ENCODE data around the gene TMEM140.
"Not testable (repeated sequence)": the region's sequence is repeated elsewhere in the genome, so short reads cannot be mapped to it uniquely, and the experiment has no call there.

The TMEM140 gene

DNA sequence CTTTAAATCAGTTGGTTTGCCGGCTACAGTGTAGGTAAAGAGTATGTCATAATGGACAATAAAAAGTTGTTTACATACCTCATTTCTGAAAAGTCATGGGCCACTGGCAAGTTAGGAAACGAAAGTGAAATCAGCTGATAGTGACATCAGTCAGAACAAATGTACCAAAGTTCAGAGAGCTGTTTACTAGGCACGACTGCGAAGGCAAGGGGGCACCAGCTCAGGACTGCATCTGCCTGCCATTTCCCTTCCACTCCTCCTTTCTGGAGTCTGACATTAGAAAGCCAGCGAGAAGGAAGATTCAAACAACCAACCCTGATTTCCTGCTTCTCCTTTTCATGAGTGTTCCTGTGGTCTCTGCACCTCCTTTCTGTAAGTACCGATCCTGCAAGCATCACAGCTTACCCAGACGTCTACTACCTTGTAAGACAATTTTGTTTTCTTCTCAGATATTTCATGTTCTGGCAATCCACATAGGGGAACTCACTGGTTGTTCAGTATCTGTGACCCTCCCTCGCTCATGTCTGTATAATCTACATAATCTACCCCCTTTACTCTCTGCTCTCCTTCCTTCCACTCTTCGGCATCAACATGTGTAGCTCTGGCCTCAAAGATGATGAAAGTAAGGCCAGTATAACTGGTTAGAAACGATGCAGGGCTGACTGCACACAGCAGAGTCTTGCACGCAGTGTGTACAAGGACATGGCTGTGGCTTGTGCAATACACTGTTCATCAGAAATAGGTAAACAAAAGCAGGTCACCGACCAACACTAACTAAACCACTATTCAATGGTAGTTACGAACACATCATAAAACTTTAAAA is at the start of gene TMEM140:
Gene TMEM140 (plus strand): TSS at position 174 of the 823 bp plus-strand sequence. CDS start 16,370 bp downstream, outside the sequence.
- DNase-seq (ENCODE audit: low spot score), result peak; percentile 78

GRCh38 chr7:135098391-135098790 is 49.5 kb upstream of the TMEM140 start:
- DNase-seq (ENCODE audit: low spot score), result no peak

DNA sequence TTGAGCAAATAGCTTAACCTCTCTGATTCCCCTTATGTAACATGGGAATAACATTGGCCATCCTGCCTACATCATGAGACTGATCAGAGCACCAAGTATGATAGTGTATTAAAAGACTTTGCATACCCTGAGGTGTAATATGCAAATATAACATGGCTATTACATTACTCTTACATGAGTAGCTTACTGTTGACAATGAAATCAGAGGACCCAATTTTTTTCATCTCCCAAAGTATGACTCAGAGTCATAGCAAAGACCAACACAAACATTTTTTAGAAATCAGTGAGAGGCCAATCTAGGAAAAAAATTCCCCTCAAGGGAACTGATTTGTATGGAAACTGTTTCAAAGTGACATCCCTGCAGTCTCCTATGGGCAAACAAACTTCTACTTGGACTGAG is 47.0 kb upstream of the TMEM140 start:
- no peak for DNase-seq (ENCODE audit: low spot score)

DNA sequence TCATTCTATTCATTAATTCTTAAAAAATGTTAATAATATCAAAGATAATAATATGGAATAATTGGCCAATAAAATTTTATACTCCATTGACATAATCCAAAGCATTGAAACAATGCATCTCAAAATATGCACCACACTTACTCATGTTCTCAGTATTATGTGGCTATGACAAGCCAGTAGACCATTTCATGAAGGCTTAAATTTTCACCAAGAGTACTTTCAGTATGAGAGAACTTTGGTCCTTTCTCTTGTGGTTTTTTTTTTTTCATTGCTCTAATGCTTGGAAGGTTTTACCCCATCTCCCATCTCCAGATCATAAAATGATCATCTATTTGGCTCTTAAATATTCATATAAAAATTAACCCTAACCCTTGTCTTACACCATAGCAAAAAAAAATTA is 45.5 kb upstream of the TMEM140 start:
- no peak for DNase-seq (ENCODE audit: low spot score)

DNA sequence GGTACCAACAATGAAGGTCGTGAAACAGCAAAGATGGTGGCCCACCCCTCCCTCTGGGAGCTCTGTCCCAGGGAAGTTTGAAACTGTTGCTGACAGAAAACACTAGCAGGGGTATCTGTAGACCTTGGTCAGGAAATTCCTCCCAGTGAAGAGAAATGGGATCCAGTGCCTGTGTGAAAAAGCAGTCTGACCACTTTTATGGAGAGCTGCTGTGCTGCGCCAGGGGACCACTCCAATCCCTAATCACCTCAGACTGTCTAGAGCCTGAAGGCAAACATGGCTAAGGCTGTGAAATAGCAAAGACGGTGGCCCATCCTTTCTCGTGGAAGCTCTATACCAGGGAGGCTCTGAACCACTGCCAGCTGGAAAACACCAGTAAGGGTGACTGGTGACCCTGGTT is 38.3 kb upstream of the TMEM140 start:
- DNase-seq (ENCODE audit: low spot score), result no peak

GRCh38 chr7:135109976-135110375 is 37.9 kb upstream of the TMEM140 start:
- DNase-seq (ENCODE audit: low spot score), result no peak

- no peak for DNase-seq (ENCODE audit: low spot score)
Observed at GRCh38 chr7:135111379-135111778, 36.5 kb upstream of the TMEM140 start.

DNA sequence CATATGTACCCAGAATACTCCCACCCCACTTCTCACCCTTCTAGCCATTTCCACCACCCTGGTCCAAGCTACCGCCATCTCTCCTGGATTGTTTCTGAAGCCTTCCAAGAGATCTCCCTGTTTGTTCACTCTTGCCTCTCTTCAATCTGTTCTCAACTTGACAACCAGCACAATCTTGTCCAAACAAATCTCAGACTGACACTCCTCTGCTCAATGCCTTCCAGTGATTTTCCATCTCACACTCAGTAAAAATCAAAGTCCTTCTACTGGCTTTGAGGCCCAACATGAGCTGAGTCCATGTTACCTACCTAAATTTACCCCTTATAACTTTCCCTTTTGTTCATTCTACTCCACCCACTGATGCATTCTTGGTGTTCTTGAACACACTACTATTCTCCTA is 33.2 kb upstream of the TMEM140 start:
- DNase-seq (ENCODE audit: low spot score), result no peak

- DNase-seq (ENCODE audit: low spot score), result no peak
Observed at GRCh38 chr7:135117096-135117495, 30.8 kb upstream of the TMEM140 start.

DNA sequence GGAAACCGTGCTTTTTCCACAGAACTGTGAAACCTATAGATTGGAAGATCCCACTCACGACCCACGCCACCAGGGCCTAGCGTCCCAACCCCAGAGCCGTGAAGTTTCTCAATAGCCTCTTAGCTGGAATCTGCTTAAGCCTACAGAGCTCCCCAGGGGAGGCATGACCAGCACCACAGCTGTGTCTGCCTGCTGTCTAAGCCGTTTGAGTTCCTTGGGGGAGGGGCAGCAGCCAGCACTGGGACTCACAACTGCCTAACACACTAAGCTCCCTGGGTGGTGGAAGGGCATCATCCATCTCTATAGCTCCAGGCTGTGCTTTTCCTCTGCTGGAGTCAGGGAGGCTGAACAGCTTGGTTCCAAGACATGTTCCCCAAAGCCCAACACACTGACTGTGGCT is 26.0 kb upstream of the TMEM140 start:
- no peak for DNase-seq (ENCODE audit: low spot score)

- DNase-seq (ENCODE audit: low spot score), result not testable (repeated sequence)
Observed at GRCh38 chr7:135124631-135125030, 23.2 kb upstream of the TMEM140 start.

- DNase-seq (ENCODE audit: low spot score), result no peak
Observed at GRCh38 chr7:135128931-135129330, 18.9 kb upstream of the TMEM140 start.

DNA sequence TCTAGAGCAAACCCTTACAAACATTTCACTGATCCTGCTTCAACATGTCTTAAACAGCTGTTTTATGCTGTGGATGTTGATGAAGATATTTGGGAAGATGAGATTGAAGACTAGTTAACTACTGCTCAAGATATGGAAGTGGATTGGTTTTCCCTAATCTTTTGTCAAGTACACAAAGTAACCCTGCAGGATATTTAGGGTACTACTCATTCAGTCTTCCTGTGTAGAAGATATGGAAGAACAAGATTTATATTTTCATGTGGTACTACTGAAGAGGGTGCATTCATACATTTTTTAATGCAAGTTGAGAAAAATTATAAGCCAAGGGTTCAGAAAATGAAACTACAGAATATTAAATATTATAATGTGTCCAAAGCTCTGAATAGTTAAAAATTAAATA is 18.3 kb upstream of the TMEM140 start:
- no peak for DNase-seq (ENCODE audit: low spot score)

- no peak for DNase-seq (ENCODE audit: low spot score)
Observed at GRCh38 chr7:135143885-135144668, 3.8 kb upstream of the TMEM140 start.

DNA sequence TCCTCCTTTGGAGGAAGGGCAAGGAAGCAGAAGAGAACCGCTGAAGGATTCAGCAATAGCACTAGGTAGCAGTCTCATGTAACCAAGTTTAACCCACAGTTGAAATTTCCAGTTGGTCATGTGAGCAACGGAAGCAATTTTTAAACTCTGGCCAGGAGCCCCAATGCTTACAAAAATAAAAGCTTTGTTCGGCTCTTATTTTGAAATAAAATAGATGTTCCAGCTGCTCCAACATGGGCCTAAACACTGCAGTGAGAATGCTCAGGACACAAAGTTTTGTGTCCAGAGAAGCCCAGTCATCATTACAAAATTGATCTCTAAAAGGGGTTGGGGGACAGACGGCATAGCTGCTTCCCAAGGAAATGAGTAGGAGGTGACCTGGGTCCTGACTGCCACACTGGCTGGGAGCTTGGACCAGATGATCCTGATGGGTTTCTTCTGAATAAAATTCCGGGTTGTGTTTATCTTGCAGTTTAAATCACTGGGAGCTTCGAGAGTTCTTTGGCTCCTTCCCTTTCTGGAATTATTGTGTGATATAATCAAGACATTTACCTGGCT is 452 bp upstream of the TMEM140 start:
- peak; percentile 43 for DNase-seq (ENCODE audit: low spot score)

- no peak for DNase-seq (ENCODE audit: low spot score)
Observed at GRCh38 chr7:135150072-135150782, 2.4 kb downstream of the TMEM140 start.

DNA sequence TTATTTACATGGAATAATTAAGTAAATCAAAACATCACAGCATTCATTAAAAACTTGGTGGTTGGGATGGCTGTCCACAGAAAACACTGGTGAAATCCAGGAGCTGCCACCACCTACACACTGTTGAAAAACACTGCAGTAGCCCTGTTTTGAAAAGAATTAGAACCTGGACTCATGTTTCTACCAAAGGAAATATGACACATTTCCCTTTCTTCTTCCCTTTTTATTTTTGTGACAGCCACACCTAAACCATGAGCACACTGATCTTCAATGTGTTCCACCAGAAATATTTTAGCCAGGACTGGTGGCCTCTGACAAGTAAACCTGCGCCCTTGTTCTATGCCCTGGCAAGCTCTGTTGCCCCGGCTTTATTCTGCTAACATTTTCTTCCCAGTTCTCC is 3.3 kb downstream of the TMEM140 start:
- DNase-seq (ENCODE audit: low spot score), result no peak

DNA sequence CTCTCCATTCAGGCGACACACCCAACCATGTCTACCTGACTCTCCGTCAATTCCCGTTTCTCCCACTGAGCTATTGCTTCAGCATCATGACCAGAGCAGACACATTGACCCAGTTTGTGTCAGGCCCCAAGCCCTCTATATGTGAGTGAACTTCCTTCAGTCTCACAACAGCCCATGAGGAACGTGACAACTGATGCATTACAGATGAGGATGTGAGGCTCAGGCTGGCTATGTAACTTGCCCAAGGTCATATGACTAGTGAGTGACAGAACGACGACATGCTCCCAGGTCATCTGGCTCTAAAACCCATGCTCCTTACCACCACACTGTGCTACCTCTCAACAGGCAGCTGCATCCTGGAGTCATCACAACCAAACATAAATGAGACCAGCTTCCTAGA is 3.7 kb downstream of the TMEM140 start:
- no peak for DNase-seq (ENCODE audit: low spot score)

DNA sequence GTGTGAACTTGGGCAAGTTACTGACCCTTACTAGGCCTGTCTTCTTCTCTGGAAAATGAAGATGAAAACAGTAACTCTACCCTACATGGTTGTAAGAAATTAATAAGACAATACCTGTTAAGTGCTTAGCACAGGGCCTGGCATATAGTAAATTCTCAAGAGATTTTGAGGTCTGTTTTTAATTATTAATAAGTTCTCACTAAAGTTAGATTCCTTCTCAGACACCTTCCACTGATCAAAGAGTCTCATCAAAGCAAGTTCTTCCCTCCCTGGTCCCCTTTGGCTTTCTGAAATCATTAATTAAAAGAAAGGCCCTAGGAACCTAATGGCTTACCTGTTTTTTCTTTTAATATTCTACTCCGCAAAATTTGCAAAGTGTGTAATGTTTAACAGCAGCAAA is 4.6 kb downstream of the TMEM140 start:
- no peak for DNase-seq (ENCODE audit: low spot score)

GRCh38 chr7:135154734-135155133 is 6.9 kb downstream of the TMEM140 start:
- no peak for DNase-seq (ENCODE audit: low spot score)

- DNase-seq (ENCODE audit: low spot score), result no peak
Observed at GRCh38 chr7:135156290-135156689, 8.4 kb downstream of the TMEM140 start.

- DNase-seq (ENCODE audit: low spot score), result no peak
Observed at GRCh38 chr7:135158141-135158655, 10.3 kb downstream of the TMEM140 start.

Measured in CD4-positive, alpha-beta T cell treated with Interleukin-2 at 100 ng/mL for 4 hours (primary cell).